ENCODE data around the gene PSMG2. TPM values are rescaled to one million over a fixed set of nuclear protein-coding genes. Genes with fewer than 3 reads are reported as not detected.
A peak's percentile ranks its signal among the peaks of the same experiment; 100 is the strongest.

The PSMG2 gene
- total and polyA plus RNA-seq, 9 of the 15 experiments (the other 6 are each of a cell fraction or from before 2014, with no cell fraction given), result 59.9 to 271 (median 111) TPM

DNA sequence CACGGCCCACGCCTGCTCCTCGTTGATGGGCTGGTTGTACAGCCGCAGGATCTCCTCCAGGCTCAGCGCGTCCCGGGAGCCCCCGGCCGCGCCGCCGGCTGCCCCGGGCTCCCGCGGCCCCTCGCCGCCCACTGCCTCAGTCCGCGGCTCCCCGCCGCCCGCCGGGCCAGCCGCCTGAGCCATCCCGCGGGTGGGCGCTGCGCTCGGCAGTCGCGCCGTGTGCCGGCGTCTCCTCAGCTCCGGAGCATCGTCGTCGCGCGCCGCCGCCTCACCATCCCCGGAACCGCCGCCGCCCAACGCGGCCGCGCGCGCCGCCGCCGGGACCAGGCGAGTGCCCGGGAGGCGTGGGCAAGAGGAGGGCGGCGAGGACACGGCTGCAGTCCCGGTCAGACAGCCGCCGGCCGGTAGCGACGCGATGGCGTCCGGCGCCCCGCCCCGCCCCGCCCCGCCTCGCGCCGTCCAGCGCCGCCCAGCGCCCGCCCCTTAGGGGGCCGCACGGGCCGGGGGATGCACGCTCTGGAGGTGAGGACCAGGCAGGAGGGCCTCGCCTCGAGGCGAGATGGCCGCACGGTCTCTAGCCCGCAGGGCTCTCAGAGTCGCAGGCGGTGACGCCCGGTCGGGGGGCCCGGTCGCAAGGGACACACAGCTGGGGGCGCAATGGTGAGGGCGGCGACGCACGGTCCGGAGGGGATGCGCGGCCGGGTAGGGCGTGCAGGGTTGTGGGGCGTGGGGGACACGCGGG is 45.0 kb upstream of the PSMG2 start, which contains the start of gene SPIRE1 (continued):
- TF ChIP-seq, protein P1, sequence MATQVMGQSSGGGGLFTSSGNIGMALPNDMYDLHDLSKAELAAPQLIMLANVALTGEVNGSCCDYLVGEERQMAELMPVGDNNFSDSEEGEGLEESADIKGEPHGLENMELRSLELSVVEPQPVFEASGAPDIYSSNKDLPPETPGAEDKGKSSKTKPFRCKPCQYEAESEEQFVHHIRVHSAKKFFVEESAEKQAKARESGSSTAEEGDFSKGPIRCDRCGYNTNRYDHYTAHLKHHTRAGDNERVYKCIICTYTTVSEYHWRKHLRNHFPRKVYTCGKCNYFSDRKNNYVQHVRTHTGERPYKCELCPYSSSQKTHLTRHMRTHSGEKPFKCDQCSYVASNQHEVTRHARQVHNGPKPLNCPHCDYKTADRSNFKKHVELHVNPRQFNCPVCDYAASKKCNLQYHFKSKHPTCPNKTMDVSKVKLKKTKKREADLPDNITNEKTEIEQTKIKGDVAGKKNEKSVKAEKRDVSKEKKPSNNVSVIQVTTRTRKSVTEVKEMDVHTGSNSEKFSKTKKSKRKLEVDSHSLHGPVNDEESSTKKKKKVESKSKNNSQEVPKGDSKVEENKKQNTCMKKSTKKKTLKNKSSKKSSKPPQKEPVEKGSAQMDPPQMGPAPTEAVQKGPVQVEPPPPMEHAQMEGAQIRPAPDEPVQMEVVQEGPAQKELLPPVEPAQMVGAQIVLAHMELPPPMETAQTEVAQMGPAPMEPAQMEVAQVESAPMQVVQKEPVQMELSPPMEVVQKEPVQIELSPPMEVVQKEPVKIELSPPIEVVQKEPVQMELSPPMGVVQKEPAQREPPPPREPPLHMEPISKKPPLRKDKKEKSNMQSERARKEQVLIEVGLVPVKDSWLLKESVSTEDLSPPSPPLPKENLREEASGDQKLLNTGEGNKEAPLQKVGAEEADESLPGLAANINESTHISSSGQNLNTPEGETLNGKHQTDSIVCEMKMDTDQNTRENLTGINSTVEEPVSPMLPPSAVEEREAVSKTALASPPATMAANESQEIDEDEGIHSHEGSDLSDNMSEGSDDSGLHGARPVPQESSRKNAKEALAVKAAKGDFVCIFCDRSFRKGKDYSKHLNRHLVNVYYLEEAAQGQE (IDR thresholded peaks at IDR 0.05; ENCODE audit: borderline replicate concordance), result no peak
- TF ChIP-seq, protein P1 (CRISPR knock-in tag; IDR thresholded peaks at IDR 0.05; ENCODE audit: low read depth), result no peak
- TF ChIP-seq HMG20A (CRISPR knock-in tag; conservative IDR thresholded peaks at IDR 0.05) (no peak), SIN3A (IDR thresholded peaks at IDR 0.05; ENCODE audit: borderline replicate concordance in 2 of 2, control insufficient read depth in 1 of 2, low read depth in 2 of 2, low read length in 2 of 2) (peak in 1 of 2 experiments; percentile 30; a peak in 1 of 4 replicates), ZNF707 (CRISPR knock-in tag; conservative IDR thresholded peaks at IDR 0.05) (no peak), SRSF9 (IDR thresholded peaks at IDR 0.05; ENCODE audit: borderline replicate concordance, low read depth, low read length) (no peak), NFATC3 (IDR thresholded peaks at IDR 0.05) (no peak), CCNT2 (IDR thresholded peaks at IDR 0.05; ENCODE audit: borderline replicate concordance, extremely low read depth, insufficient read length, low read depth, low read length) (peak; percentile 45), LARP7 (IDR thresholded peaks at IDR 0.05) (no peak), SMARCA4 (IDR thresholded peaks at IDR 0.05) (no peak), ZFPM2 (CRISPR knock-in tag; IDR thresholded peaks at IDR 0.05) (peak; percentile 20; the same call in 1 of the 2 replicates)
- TF ChIP-seq, protein P2, sequence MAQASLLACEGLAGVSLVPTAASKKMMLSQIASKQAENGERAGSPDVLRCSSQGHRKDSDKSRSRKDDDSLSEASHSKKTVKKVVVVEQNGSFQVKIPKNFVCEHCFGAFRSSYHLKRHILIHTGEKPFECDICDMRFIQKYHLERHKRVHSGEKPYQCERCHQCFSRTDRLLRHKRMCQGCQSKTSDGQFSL (CRISPR knock-in tag; IDR thresholded peaks at IDR 0.05), result no peak
- TF ChIP-seq, protein P2 (tag; IDR thresholded peaks at IDR 0.05), result no peak
- TF ChIP-seq, protein P3, sequence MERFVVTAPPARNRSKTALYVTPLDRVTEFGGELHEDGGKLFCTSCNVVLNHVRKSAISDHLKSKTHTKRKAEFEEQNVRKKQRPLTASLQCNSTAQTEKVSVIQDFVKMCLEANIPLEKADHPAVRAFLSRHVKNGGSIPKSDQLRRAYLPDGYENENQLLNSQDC (CRISPR knock-in tag; IDR thresholded peaks at IDR 0.05), result no peak
- TF ChIP-seq, protein P4, sequence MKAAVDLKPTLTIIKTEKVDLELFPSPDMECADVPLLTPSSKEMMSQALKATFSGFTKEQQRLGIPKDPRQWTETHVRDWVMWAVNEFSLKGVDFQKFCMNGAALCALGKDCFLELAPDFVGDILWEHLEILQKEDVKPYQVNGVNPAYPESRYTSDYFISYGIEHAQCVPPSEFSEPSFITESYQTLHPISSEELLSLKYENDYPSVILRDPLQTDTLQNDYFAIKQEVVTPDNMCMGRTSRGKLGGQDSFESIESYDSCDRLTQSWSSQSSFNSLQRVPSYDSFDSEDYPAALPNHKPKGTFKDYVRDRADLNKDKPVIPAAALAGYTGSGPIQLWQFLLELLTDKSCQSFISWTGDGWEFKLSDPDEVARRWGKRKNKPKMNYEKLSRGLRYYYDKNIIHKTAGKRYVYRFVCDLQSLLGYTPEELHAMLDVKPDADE (conservative IDR thresholded peaks at IDR 0.05; ENCODE audit: control insufficient read depth, low read depth, low read length), result 0 out of 2 replicates have a peak, but pooled peaks have one; percentile 18
- TF ChIP-seq, protein P5, sequence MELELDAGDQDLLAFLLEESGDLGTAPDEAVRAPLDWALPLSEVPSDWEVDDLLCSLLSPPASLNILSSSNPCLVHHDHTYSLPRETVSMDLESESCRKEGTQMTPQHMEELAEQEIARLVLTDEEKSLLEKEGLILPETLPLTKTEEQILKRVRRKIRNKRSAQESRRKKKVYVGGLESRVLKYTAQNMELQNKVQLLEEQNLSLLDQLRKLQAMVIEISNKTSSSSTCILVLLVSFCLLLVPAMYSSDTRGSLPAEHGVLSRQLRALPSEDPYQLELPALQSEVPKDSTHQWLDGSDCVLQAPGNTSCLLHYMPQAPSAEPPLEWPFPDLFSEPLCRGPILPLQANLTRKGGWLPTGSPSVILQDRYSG (tag; conservative IDR thresholded peaks at IDR 0.05; ENCODE audit: low read depth), result no peak

All from K562 (cell line).